K562 (cell line): ENCODE data around the gene ZBTB39. TPM values are rescaled to one million over a fixed set of nuclear protein-coding genes. Genes with fewer than 3 reads are reported as not detected.
A peak's percentile ranks its signal among the peaks of the same experiment; 100 is the strongest.

ENCODE experiments used
- COPS2 ChIP-seq: fragments of 450-650 bp; conservative IDR thresholded peaks from 2 replicates; pipeline ENCODE4 v1.6.1; 2016; ENCODE audit warnings: mild to moderate bottlenecking, moderate library complexity
- CTCF ChIP-seq, 3 experiments: IDR thresholded peaks in 2 of 3; conservative IDR thresholded peaks in 1 of 3; 2 replicates each; pipeline ENCODE4 v1.5.1; 2011 to 2012; ENCODE audit warnings: low read length in 3 of 3, mild to moderate bottlenecking in 3 of 3, control low read depth in 2 of 3, improper control_type of control experiment in 1 of 3, inconsistent platforms in 1 of 3, low read depth in 1 of 3, mixed read lengths in 1 of 3, moderate library complexity in 1 of 3; ENCODE audit not compliant: insufficient read depth in 2 of 3
- EGR1 ChIP-seq: fragments of 450-650 bp; conservative IDR thresholded peaks from 2 replicates; pipeline ENCODE4 v1.6.1; 2017; ENCODE audit warnings: mild to moderate bottlenecking
- EP400 ChIP-seq: fragments of 450-650 bp; IDR thresholded peaks from 2 replicates; pipeline ENCODE4 v1.6.1; 2017; ENCODE audit warnings: antibody characterized with exemption, mild to moderate bottlenecking, moderate library complexity
- FIP1L1 ChIP-seq: fragments of 200-400 bp; formaldehyde crosslinking; IDR thresholded peaks from 2 replicates; pipeline ENCODE4 v1.6.1; 2018; ENCODE audit warnings: mild to moderate bottlenecking, low read depth, low read length; ENCODE audit not compliant: poor library complexity, severe bottlenecking
- FOXP4 ChIP-seq: sonication (generic); formaldehyde crosslinking; IDR thresholded peaks from 2 replicates; pipeline ENCODE4 v1.8.0; 2022; ENCODE audit warnings: mild to moderate bottlenecking, missing genetic modification reagents, borderline replicate concordance
- HIVEP1 ChIP-seq: fragments of 250-450 bp; sonication (Bioruptor Pico); IDR thresholded peaks from 2 replicates; pipeline ENCODE4 v1.4.0; 2020; ENCODE audit warnings: mild to moderate bottlenecking
- KLF10 ChIP-seq: fragments of 250-450 bp; sonication (Bioruptor Pico); IDR thresholded peaks from 2 replicates; pipeline ENCODE4 v1.6.1; 2021; ENCODE audit warnings: matching md5 sums
- MAZ ChIP-seq, 2 experiments: fragments of 450-650 bp in 1 of 2; sonication (generic) in 1 of 2; formaldehyde crosslinking; IDR thresholded peaks in 1 of 2; conservative IDR thresholded peaks in 1 of 2; 2 replicates each; pipeline versions ENCODE4 v1.4.0 to v1.5.0; 2020; ENCODE audit warnings: mild to moderate bottlenecking in 1 of 2, missing genetic modification reagents in 1 of 2
- TSHZ1 ChIP-seq: fragments of 250-450 bp; sonication (Bioruptor Pico); IDR thresholded peaks from 2 replicates; pipeline ENCODE4 v1.4.0; 2020; ENCODE audit warnings: mild to moderate bottlenecking, moderate library complexity
- ZNF134 ChIP-seq: fragments of 250-450 bp; sonication (Bioruptor Pico); conservative IDR thresholded peaks from 2 replicates; pipeline ENCODE4 v1.4.0; 2020
- ZNF140 ChIP-seq: fragments of 250-450 bp; sonication (Bioruptor Pico); IDR thresholded peaks from 2 replicates; pipeline ENCODE4 v1.8.0; 2021; ENCODE audit warnings: moderate library complexity, mild to moderate bottlenecking, inconsistent platforms
- ZNF444 ChIP-seq: fragments of 250-450 bp; sonication (Bioruptor Pico); IDR thresholded peaks from 2 replicates; pipeline ENCODE4 v1.4.0; 2020; ENCODE audit warnings: mild to moderate bottlenecking, moderate library complexity
- ZNF518B ChIP-seq: fragments of 250-450 bp; sonication (Bioruptor Pico); IDR thresholded peaks from 2 replicates; pipeline ENCODE4 v1.5.0; 2021; ENCODE audit warnings: mild to moderate bottlenecking, moderate library complexity
- ZNF57 ChIP-seq: fragments of 450-650 bp; formaldehyde crosslinking; IDR thresholded peaks from 2 replicates; pipeline ENCODE4 v1.4.0; 2020; ENCODE audit warnings: mild to moderate bottlenecking, moderate library complexity
- polyA plus RNA-seq, 8 experiments: library from polyadenylated mRNA; depleted of rRNA in 4 of 8; stranded (reverse) in 5 of 8; unstranded in 3 of 8; fragments of >200 nt; fragmentation: Nextera tagmentation in 2 of 8; fragmentation: Illumina TruSeq in 1 of 8; extraction: Ambion mirVana in 2 of 8; extraction: Trizol in 1 of 8; gene quantifications; 2 replicates each; pipeline versions ENCODE4 v1.2.1 to v1.2.3, GENCODE V29; 2011 to 2014; ENCODE audit warnings: inconsistent platforms in 1 of 8, missing spikeins in 1 of 8
- total RNA-seq, 7 experiments: library from RNA; depleted of rRNA in 6 of 7; stranded (reverse); fragments of >200 nt in 6 of 7; fragmentation: Illumina TruSeq in 2 of 7; extraction: Trizol in 2 of 7; gene quantifications; 2 replicates each; pipeline versions ENCODE4 v1.2.1 to v1.2.3, GENCODE V29; 2011 to 2021; ENCODE audit warnings: low replicate concordance in 1 of 7

ZBTB39 gene
- total and polyA plus RNA-seq, 9 of the 15 experiments (the other 6 are each of a cell fraction or from before 2014, with no cell fraction given): 3.3 to 13.3 (median 8.6) TPM

GRCh38 chr12:56988207-56988739 is 18.1 kb downstream of the ZBTB39 start (continued):
- no peak for TF ChIP-seq ZNF518B (CRISPR knock-in tag)
- TF ChIP-seq ZNF134 (CRISPR knock-in tag): no peak
- TF ChIP-seq KLF10 (CRISPR knock-in tag): no peak
- TF ChIP-seq MAZ (CRISPR knock-in tag; conservative IDR thresholded peaks at IDR 0.05 in 1 of 2, IDR thresholded peaks at IDR 0.05 in 1 of 2): peak; percentile 80 to 90
- TF ChIP-seq ZNF57 (CRISPR knock-in tag): no peak
- TF ChIP-seq HIVEP1 (CRISPR knock-in tag): no peak
- peak; percentile 63 for TF ChIP-seq ZNF444 (CRISPR knock-in tag)
- no peak for TF ChIP-seq ZNF140
- TF ChIP-seq COPS2: no peak
- TF ChIP-seq FIP1L1: no peak
- peak; percentile 88 for TF ChIP-seq EP400
- no peak for TF ChIP-seq FOXP4
- peak in 1 of 3 experiments; percentile 2; a peak in 1 of 6 replicates for TF ChIP-seq CTCF (IDR thresholded peaks at IDR 0.05 in 2 of 3, conservative IDR thresholded peaks at IDR 0.05 in 1 of 3; ENCODE audit: insufficient read depth in 2 of 3, low read depth in 1 of 3, low read length in 3 of 3)
- no peak for TF ChIP-seq TSHZ1 (CRISPR knock-in tag)
- peak; percentile 96 for TF ChIP-seq EGR1
